GM19324 (cell line): ENCODE data around the gene ZFAND2A.
"Not testable (repeated sequence)": the region's sequence is repeated elsewhere in the genome, so short reads cannot be mapped to it uniquely, and the experiment has no call there.

Source experiments
- ATAC-seq: cut with Tn5 transposase; IDR thresholded peaks from one replicate; pipeline ENCODE4 v1.9.1; 2021; ENCODE audit warnings: mild to moderate bottlenecking, moderate library complexity; ENCODE audit not compliant: unreplicated experiment, low FRiP score

Gene ZFAND2A

DNA sequence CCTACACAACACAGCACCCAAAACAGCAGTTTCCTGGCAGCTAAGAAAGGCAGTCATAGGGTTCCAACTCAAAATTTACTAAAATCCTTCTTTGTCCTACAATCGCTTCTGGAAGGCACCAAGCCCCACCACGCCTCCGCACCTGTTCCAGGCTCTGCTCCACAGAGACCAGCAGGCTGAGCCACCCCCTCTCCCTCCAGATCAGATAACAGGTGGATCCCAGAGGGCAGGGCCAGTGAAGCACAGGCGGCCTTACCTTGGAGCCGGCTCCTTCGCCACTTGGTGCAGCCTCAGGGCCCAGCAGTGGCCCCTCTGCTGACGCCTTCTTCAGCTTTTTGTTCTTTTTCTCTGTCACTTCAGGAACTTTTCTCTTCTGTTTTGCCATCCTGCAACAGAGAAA is 33.0 kb downstream of the ZFAND2A start:
- ATAC-seq = no peak

DNA sequence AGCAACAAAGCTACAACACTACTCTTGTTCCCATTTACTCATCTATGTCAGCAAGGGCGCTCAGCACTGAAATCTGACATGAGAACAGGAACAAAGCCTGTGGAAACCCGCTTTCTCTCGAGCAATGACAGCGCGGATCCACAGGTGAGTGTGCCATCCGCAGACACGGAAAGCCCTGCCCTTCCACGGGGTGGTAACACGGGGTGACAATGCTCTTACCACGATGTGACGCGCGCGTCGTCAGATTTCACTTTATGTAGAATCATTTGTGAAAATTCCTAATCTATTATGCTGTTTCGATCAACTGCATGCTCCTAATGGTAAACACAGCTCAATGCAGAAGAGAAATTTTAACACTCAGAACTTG is 34.4 kb downstream of the ZFAND2A start:
- no peak for ATAC-seq

DNA sequence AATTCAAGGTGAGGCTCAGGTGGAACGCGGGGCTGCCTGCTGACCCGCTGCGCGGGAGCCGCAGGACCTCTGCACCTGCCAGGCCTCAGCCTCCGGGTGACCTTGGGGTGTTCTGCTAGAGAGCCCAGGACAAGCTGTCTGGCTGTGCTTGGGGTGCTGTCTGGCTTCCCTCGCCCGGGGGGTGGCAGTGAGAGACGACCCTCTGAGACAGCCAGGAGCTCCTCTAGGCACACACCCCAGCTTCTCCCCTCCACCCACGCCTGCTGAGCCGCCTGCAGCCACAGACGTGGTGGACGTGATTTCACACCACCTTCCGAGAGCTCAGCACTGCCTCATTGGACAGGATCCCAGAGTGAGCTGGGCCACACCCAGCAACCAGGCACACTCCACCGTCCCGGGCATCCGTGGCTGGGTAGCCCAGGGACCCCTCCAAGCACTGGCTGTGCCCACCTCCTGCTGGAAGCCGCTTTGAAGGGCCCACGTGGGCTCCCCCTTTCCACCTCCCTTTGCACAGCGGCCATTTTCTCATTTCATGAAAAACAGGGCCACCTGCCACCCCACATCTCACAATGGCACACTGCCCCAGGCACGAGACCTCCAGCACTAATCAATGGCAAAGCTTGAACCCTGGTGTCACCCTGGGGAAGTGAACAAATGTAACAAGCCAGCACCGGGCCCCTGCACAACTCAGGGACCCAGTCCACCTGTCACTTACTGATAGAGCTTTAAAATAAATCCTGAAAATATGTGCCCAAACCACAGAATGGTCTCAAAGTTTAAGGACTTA is 35.0 kb downstream of the ZFAND2A start:
- ATAC-seq = no peak

DNA sequence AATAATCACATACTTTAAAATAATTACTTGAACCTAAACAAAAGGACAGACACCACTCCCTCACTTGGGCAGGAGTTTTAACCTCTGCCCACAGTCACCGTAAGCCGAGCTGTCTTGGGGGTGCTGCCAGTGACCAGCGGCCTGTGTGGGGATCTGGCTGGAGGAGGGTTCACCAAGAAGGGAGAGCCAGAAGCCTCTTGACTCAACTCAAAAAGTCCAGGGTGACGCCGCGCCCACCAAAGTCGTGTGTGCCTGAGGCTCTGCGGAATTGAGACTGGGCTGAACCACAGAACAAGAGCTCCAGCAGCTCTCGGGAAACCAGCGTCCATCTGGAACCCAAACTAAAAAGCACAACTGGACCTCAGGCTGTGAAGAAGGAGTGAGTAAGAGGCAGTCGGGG is 35.8 kb downstream of the ZFAND2A start:
- ATAC-seq = no peak

DNA sequence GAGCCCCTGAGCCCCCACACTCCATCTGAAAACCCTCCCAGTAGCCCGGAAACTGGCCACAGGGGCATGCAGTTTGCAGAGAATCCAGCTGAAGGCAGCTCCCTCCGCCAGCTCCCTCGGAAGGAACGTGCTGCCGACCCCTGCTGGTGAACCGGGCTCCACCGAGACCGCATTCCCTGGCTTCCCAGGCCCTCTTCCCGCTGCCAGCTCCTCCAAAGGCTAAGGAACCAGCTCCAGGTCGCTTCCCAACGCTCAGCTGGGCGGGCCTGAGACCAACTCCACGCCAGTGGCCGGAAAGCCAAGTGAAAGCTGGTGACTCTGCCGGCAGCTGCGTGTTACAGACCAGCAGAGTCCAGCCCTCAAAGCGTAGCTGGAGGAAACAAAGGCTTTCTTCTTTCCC is 36.3 kb downstream of the ZFAND2A start:
- no peak for ATAC-seq

DNA sequence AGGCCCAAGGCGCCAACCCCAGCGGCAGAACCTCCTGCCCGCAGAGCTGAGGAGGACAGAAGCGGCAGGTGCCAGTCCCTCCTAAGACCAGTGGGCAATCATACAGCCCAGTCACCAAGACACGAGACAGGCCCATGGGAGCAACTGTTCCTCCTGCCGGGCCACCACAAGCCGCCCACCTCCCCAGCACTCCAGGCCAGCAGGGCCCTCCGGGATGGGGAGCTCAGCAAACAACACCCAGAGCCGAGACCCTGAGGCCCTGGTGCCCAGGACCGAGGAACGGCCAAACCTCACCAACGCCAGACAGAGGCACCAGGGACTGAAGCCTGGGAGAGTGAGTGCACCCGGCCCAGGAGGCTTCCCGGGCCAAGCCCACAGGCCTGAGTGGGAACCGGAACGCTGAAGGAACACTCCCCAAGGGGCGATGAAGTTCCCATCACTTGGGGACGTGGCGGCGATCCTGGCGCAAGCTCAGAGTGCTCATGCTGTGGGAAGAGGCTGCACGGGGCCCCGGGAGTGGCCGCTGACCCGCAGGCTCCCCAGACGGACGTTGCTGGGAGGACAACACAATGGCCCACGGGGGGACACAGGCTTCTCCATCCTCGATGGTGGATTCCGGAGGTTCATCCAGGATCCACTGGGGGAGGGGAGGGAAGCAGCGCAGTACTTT is 37.0 kb downstream of the ZFAND2A start:
- no peak for ATAC-seq

DNA sequence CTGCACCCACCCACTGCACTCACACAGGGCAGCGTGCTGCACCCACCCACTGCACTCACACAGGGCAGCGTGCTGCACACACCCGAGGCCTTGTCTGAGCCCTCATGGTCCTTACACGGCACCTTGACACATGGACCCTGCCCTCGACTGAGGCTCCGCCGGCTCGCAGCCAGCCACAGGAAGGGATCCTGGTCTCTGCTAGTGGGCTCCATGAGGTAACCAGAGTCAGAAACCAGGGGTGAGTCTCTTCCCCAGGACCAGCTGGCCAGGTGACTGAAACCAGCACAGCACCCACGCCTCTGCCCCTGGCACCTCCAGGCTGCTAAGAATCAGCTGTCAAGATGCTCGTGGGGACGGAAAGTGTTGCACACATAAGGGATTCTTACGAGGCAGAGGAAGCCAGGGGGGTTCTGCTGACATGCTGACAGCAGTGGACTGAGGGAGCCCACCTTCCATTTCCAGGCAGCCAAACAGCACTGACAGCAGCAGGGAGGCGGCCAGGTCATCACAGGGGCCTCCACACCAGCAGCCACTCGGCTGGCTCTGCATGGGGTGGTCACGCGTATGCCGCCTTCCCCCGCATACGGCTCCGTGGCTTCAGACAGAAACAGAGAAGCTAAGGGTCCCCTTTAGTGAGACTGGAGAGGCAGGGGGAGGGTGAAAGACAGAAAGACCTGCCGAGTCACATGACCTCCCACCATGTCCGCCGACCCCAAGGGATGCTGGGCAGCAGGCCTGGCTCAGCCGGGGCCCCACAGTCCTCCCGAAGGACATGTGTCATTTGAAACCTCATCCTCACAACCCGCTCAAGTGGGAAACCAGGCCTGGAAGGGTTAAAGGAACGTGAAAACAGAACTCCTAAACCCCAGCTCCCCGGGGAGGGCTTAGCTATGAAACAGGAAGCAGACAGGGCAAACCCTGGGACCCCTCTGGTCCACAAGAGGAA is 37.8 kb downstream of the ZFAND2A start:
- no peak for ATAC-seq

DNA sequence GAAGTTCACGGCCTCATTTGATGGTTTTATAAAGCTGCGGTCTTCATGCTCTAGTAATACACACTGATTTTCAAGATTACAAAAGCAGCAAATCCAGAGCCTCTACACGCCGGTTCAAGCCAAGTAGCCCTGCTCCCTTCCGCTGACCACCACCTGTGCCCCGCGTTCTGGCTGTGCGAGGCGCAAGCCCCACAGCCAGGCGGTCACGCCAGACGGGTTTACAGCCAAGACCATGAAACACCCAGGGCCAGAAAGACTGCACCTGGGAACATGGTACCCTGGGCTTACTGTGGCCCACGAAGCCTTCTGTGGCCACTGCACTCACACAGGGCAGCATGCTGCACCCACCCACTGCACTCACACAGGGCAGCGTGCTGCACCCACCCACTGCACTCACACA is 38.5 kb downstream of the ZFAND2A start:
- no peak for ATAC-seq

DNA sequence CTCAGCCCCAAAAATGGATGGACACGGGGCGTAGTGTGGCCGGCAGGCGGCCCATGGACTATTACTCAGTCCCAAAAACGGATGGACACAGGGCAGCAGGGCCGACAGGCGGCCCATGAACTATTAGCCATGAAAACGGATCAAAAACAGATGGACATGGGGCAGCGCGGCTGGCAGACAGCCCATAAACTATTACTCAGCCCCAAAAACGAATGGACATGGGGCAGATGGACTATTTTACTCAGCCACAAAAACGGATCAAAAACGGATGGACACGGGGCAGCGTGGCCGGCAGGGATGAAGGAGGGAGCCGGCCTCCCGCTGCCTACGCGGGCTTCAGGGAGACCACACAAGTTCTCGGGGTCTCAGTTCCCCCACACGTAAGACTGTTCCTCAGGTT is 39.2 kb downstream of the ZFAND2A start:
- no peak for ATAC-seq

DNA sequence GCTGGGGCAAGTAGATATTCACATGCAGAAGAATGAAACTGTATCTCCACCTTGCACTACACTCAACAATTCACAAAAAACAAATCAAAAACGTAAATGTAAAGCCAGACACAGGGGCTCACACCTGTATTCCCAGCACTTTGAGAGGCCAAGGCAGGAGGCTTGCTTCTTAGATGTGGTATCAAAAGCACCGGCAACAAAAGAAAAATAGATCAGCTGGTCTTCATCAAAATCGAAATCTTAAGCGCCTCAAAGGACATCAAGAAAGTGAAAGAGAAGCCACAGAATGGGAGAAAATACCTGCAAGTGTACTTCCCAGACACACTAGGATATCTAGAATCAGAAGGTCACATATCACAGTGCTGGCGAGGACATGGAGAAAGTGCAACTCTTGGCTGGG is 40.8 kb downstream of the ZFAND2A start:
- no peak for ATAC-seq

DNA sequence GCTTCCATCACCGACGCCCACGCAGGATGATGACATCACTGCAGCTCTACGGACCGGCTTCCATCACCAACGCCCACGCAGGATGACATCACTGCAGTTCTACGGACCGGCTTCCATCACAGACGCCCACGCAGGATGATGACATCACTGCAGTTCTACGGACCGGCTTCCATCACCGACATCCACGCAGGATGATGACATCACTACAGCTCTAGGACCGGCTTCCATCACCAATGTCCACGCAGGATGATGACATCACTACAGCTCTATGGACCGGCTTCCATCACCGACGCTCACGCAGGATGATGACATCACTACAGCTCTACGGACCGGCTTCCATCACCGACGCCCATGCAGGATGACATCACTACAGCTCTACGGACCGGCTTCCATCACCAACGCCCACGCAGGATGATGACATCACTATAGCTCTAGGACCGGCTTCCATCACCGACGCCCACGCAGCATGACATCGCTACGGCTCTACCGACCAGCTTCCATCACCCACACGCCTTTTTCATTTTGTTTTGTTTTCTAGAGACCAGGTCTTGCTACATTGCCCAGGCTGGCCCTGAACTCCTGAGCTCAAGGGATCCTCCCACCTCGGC is 42.6 kb downstream of the ZFAND2A start:
- no peak for ATAC-seq

DNA sequence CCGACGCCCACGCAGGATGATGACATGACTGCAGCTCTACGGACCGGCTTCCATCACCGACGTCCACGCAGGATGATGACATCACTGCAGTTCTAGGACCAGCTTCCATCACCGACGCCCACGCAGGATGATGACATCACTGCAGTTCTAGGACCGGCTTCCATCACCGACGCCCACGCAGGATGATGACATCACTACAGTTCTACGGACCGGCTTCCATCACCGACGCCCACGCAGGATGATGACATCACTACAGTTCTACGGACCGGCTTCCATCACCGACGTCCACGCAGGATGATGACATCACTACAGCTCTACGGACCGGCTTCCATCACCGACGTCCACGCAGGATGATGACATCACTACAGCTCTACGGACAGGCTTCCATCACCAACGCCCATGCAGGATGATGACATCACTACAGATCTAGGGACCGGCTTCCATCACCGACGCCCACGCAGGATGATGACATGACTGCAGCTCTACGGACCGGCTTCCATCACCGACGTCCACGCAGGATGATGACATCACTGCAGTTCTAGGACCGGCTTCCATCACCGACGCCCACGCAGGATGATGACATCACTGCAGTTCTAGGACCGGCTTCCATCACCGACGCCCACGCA is 43.5 kb downstream of the ZFAND2A start:
- ATAC-seq = not testable (repeated sequence)

DNA sequence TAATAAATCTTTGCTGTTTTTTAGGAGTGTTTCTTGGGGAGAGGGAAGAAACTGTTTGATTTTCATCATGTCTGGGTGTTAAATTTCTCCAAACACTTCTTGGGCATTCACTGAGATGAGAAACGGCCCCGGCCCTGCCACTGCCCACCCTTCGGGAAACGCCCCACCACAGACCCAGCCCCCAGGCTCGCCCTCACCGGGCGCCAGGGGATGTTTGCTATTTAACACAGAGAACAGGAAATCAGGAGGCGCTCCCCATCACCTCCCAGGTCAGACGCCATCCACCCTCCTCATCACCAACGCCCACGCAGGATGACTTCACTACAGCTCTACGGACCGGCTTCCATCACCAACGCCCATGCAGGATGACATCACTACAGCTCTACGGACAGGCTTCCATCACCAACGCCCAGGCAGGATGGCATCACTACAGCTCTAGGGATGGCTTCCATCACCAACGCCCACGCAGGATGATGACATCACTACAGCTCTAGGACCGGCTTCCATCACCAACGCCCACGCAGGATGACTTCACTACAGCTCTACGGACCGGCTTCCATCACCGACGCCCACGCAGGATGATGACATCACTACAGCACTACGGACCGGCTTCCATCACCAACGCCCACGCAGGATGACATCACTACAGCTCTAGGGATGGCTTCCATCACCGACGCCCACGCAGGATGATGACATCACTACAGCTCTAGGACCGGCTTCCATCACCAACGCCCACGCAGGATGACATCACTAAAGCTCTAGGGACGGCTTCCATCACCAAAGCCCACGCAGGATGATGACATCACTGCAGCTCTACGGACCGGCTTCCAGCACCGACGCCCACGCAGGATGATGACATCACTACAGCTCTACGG is 44.6 kb downstream of the ZFAND2A start:
- not testable (repeated sequence) for ATAC-seq

DNA sequence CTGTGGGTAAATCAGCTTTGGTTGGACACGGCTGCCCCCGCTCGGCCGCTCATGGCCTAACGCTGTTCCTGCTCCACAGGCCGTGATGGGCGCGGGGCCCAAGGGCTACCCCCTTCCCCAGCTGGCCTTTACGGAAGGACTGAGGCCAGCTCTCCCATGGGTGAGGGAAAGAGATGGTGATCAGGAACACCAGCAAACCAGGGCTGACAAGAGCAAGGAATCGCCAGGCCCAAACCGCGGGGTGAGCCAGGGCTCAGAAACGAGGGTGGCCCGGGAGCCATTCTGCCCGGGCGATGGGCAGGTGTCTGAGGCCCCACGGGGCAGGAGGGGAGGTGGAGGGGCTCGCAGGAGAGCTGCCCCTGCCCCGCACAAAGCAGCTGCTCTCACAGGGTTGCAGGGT is 45.5 kb downstream of the ZFAND2A start:
- no peak for ATAC-seq

DNA sequence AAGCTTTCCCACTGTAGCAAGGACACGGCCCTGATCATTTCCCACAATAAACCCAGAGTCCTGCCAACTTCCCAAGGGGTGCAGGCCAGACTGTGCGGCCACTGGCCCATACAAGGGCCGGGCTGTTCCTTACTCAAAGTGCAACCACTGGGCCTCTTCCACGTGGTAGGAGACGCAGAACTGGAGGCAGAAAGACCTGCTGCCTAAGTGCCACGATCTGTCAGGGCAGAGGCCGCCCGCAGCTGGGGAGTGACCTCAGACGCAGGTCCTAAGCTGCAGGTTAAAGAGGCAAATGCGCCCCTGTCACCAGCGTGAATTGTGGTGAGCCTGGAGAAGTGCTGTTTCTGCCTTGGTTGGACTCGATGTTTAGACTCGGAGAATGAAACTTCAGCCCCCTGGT is 45.9 kb downstream of the ZFAND2A start:
- no peak for ATAC-seq

DNA sequence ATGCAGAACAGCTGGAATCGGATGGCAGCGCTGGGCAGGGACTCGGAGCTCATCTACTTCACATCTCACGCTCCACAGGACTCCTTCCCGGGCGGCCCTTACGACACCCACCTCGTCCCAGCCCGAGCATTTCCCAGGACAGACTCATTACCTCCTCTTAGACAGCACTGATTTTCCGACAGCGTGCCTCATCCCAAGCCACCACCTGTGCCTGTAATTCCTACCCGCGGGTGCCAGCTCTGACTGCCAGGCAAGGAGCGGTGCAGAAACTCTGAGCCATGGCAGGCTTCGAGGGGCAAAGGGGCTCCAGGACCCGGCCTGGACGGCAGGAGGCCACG is 46.5 kb downstream of the ZFAND2A start:
- ATAC-seq = no peak

DNA sequence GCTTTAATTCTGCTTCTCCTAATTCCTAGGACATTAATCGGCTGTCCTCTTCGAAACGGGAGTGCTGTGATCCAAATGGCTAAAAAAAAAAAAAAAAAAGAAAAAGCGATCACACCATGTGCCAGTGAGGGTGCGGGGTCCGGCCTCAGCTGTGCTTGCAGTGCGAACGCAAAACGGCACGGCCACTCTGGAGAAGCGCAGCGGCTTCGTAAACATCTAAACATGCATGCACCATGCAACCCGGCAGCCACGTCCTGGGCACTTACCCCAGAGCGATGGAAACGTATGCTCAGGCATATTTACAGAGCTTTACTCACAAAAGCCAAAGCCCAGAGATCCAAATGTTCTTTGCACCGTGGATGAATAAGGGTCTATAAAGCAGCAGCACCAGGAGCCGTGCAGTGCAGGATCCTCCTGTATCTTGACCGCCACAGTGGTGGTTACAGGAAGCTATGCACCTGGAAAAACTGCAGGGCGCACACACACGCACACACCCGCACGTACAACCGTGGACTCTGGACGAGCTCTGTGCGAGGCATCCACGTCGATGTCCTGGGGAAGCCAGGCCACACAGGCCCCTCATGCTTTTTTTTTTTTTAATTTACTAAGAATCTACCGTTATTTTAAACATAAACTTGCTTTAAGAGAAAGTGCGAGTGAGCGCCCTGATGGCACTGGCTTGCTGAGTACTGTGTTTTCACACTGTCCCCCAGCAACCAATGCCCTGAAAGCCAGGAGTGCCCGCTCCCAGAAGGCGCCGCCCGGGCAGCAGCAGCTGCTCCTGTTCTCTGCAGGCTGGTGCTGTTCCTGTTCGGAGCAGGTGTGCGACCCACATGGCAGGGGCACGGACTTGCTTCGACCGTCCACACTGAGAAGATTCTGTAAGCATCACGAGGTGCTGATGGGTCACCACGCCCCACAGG is 47.1 kb downstream of the ZFAND2A start:
- ATAC-seq = no peak

DNA sequence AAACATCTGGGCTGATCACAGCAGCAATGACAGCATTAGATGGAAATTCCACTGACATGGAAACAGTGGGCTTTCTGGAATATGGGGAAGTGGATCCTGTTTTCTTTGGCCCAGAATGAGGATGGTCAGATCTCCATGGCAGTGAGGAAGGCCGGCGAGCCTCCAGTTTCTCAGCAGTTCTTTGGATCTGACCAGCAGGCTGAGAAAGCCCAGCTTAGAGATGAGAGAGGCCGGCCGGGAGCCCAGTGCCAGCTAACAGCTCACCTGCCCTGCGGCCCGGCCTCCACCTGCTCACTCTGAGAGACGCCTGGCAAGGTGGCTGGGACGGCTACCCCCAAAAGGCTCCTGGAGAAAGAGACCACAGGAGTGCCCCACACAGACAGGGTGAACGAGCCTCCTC is 47.9 kb downstream of the ZFAND2A start:
- no peak for ATAC-seq
